Testis (tissue), 2 donors: ENCODE data around the gene KCNAB2.

Experiments
- POLR2A ChIP-seq: fragments of 450-650 bp; IDR thresholded peaks from one replicate; pipeline ENCODE4 v1.6.1; 2017; ENCODE audit warnings: antibody characterized with exemption, mild to moderate bottlenecking, moderate library complexity
- TF ChIP-seq, protein P1 (sequence below), 3 experiments: fragments of 450-650 bp in 2 of 3; fragments of 200-600 bp in 1 of 3; sonication (generic) in 1 of 3; IDR thresholded peaks; one replicate each; pipeline ENCODE4 v1.5.1; 2016 to 2019; ENCODE audit warnings: antibody characterized with exemption in 3 of 3, mild to moderate bottlenecking in 2 of 3, moderate library complexity in 1 of 3

- no peak for TF ChIP-seq POLR2A
- TF ChIP-seq, protein P1, sequence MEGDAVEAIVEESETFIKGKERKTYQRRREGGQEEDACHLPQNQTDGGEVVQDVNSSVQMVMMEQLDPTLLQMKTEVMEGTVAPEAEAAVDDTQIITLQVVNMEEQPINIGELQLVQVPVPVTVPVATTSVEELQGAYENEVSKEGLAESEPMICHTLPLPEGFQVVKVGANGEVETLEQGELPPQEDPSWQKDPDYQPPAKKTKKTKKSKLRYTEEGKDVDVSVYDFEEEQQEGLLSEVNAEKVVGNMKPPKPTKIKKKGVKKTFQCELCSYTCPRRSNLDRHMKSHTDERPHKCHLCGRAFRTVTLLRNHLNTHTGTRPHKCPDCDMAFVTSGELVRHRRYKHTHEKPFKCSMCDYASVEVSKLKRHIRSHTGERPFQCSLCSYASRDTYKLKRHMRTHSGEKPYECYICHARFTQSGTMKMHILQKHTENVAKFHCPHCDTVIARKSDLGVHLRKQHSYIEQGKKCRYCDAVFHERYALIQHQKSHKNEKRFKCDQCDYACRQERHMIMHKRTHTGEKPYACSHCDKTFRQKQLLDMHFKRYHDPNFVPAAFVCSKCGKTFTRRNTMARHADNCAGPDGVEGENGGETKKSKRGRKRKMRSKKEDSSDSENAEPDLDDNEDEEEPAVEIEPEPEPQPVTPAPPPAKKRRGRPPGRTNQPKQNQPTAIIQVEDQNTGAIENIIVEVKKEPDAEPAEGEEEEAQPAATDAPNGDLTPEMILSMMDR (IDR thresholded peaks at IDR 0.05), result no peak
Observed at GRCh38 chr1:6083801-6084446, 38.2 kb downstream of the KCNAB2 start.
